HEK293 (cell line): ENCODE data around the gene KIAA1328.

Experiments used
- CTCF ChIA-PET: fragments of 350-600 bp; formaldehyde crosslinking; extraction: SDS; loops from one replicate; lab custom pipeline; 2021; ENCODE audit warnings: antibody characterized with exemption; lab: Yijun Ruan, JAX
- POLR2A ChIA-PET: fragments of 300-600 bp; formaldehyde crosslinking; extraction: SDS; loops from one replicate; lab custom pipeline; 2020; ENCODE audit warnings: antibody characterized with exemption, inconsistent platforms; lab: Yijun Ruan, JAX
- H3K27ac ChIP-seq: fragments of 200-500 bp; sonication (Bioruptor generic); 2 replicates; pipeline ENCODE4 v1.5.1; 2014; ENCODE audit warnings: low read depth, low read length, control low read depth, inconsistent platforms; ENCODE audit errors: extremely low read depth
- H3K36me3 ChIP-seq, 2 experiments: fragments of 200-500 bp in 1 of 2; sonication (Bioruptor generic) in 1 of 2; 1 replicate in 1 of 2; 2 replicates in 1 of 2; pipeline ENCODE4 v1.5.1; 2014 to 2017; ENCODE audit warnings: inconsistent platforms in 2 of 2, low read length in 2 of 2; ENCODE audit not compliant: control insufficient read depth in 2 of 2, insufficient read depth in 1 of 2
- H3K4me1 ChIP-seq: fragments of 200-500 bp; sonication (Bioruptor generic); 2 replicates; pipeline ENCODE4 v1.5.1; 2014; ENCODE audit warnings: mild to moderate bottlenecking, low read length, inconsistent platforms; ENCODE audit not compliant: control insufficient read depth, insufficient read depth
- H3K4me3 ChIP-seq: 2 replicates; pipeline ENCODE4 v1.5.1; 2011; ENCODE audit warnings: low read depth, mild to moderate bottlenecking, control low read depth, low read length, moderate library complexity
- H3K9me3 ChIP-seq: fragments of 200-500 bp; sonication (Bioruptor generic); 2 replicates; pipeline ENCODE4 v1.5.1; 2014; ENCODE audit warnings: low read depth, low read length, inconsistent platforms; ENCODE audit not compliant: control insufficient read depth, insufficient read depth
- EGR2 ChIP-seq: fragments of 450-650 bp; formaldehyde crosslinking; IDR thresholded peaks from 2 replicates; pipeline ENCODE4 v1.5.1; 2016; ENCODE audit warnings: low read depth, missing biosample characterization, missing genetic modification characterization
- HOXD13 ChIP-seq: sonication (generic); formaldehyde crosslinking; IDR thresholded peaks from 2 replicates; pipeline ENCODE4 v1.8.0; 2022; ENCODE audit warnings: missing genetic modification reagents, borderline replicate concordance
- KLF1 ChIP-seq: fragments of 450-650 bp; formaldehyde crosslinking; IDR thresholded peaks from 2 replicates; pipeline ENCODE4 v1.5.1; 2016; ENCODE audit warnings: missing biosample characterization, missing genetic modification characterization
- SETDB1 ChIP-seq: IDR thresholded peaks from one replicate; pipeline ENCODE4 v1.6.1; 2017; ENCODE audit warnings: mild to moderate bottlenecking, low read length, moderate library complexity, mixed read lengths; ENCODE audit not compliant: insufficient read length
- SP2 ChIP-seq: fragments of 450-650 bp; formaldehyde crosslinking; IDR thresholded peaks from 2 replicates; pipeline ENCODE4 v1.5.1; 2016; ENCODE audit warnings: missing biosample characterization, missing genetic modification characterization
- ZBTB20 ChIP-seq: fragments of 450-650 bp; formaldehyde crosslinking; IDR thresholded peaks from 2 replicates; pipeline ENCODE4 v1.5.1; 2016; ENCODE audit warnings: missing biosample characterization, missing genetic modification characterization
- ZFHX2 ChIP-seq: fragments of 450-650 bp; formaldehyde crosslinking; conservative IDR thresholded peaks from 2 replicates; pipeline ENCODE4 v1.5.1; 2016; ENCODE audit warnings: missing biosample characterization, missing genetic modification characterization
- ZNF155 ChIP-seq: fragments of 450-650 bp; formaldehyde crosslinking; IDR thresholded peaks from 2 replicates; pipeline ENCODE4 v1.5.1; 2016; ENCODE audit warnings: missing biosample characterization, missing genetic modification characterization
- ZNF2 ChIP-seq: fragments of 450-650 bp; formaldehyde crosslinking; IDR thresholded peaks from 2 replicates; pipeline ENCODE4 v1.5.1; 2016; ENCODE audit warnings: missing biosample characterization, missing genetic modification characterization
- ZNF202 ChIP-seq: fragments of 450-650 bp; formaldehyde crosslinking; IDR thresholded peaks from 2 replicates; pipeline ENCODE4 v1.5.1; 2016; ENCODE audit warnings: missing biosample characterization, missing genetic modification characterization, borderline replicate concordance
- ZNF362 ChIP-seq: fragments of 450-650 bp; formaldehyde crosslinking; IDR thresholded peaks from 2 replicates; pipeline ENCODE4 v1.5.1; 2016; ENCODE audit warnings: missing biosample characterization, missing genetic modification characterization
- ZNF37A ChIP-seq: fragments of 450-650 bp; IDR thresholded peaks from 2 replicates; pipeline ENCODE4 v1.5.1; 2018; ENCODE audit warnings: missing biosample characterization, missing genetic modification characterization
- ZNF558 ChIP-seq: fragments of 450-650 bp; formaldehyde crosslinking; IDR thresholded peaks from 2 replicates; pipeline ENCODE4 v1.5.1; 2016; ENCODE audit warnings: missing biosample characterization, missing genetic modification characterization
- ZNF76 ChIP-seq: fragments of 450-650 bp; formaldehyde crosslinking; IDR thresholded peaks from 2 replicates; pipeline ENCODE4; 2016; ENCODE audit warnings: low read depth, missing biosample characterization, missing genetic modification characterization, borderline replicate concordance
- ZNF777 ChIP-seq: fragments of 450-650 bp; formaldehyde crosslinking; IDR thresholded peaks from 2 replicates; pipeline ENCODE4 v1.5.1; 2017; ENCODE audit warnings: missing biosample characterization, missing genetic modification characterization, borderline replicate concordance
- TF ChIP-seq, protein P1 (sequence below): fragments of 450-650 bp; formaldehyde crosslinking; IDR thresholded peaks from 2 replicates; pipeline ENCODE4 v1.5.1; 2016; ENCODE audit warnings: missing biosample characterization, missing genetic modification characterization

Gene KIAA1328

GRCh38 chr18:37274309-37275236, 445.6 kb downstream of the KIAA1328 start:
- no peak overlapping the region for H3K4me3 ChIP-seq
- no peaks in the 10 kb centered on the region for H3K9me3 ChIP-seq
- TF ChIP-seq ZNF155 (tag by site-specific recombination) (no peak), ZBTB20 (no peak)
- ChIA-PET CTCF (no interaction called here), POLR2A (no interaction called here)
- H3K4me1 ChIP-seq = no peaks in the 10 kb centered on the region
- no peak overlapping the region for H3K27ac ChIP-seq
- H3K36me3 ChIP-seq = no peaks in the 10 kb centered on the region

GRCh38 chr18:37275237-37275741, 446.4 kb downstream of the KIAA1328 start:
- CTCF ChIA-PET = no interaction called here
- H3K27ac ChIP-seq = no peak overlapping the region
- no peaks in the 10 kb centered on the region for H3K4me1 ChIP-seq
- POLR2A ChIA-PET = interaction anchor here (0.7 kb wide), 1 partner anchor 242 kb away, joined by 3 read pairs; no protein-coding TSS in a partner anchor
- no peaks in the 10 kb centered on the region for H3K9me3 ChIP-seq
- H3K36me3 ChIP-seq = no peaks in the 10 kb centered on the region
- TF ChIP-seq SETDB1 (no peak), KLF1 (no peak), SP2 (no peak), ZNF202 (tag by site-specific recombination) (no peak), HOXD13 (CRISPR knock-in tag) (no peak), ZNF777 (tag by site-specific recombination) (no peak), ZNF558 (tag by site-specific recombination) (no peak), ZNF76 (tag by site-specific recombination) (no peak)
- no peak overlapping the region for H3K4me3 ChIP-seq

DNA sequence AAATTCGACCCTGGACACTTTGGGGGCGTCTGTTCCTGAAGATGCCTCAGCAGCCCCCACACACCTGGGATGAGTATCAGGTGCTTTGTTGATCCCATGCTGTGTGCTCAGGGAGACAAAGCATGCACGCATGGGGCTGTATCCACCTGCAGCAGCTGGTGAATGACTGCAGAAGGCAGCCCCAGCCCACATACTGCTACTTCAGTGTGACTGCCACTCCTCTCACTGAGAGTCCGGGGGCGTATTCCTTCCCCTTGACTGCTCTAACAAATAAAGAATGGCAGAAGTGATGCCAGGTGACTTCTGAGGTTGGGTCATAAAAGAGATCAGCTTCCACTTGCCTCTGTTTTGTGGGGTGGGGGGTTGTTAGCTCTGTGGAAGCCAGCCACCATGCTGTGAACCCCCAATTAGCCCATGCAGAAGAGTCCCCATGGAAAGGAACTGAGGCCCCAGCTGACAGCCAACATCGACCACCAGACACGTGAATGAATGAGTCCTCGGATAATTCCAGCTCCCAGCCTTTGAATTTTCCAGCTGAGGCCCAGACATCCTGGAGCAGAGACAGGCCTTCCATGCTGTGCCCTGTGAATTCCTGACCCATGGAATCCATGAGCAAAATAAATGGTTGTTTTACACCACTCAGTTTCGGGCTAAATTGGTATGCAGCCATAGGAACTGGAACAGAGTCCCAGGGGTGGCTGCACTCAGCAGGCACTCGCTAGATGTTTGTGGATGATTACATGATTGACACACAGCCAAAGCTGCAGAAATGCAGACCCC, 447.4 kb downstream of the KIAA1328 start:
- no peaks in the 10 kb centered on the region for H3K36me3 ChIP-seq
- ChIA-PET POLR2A (no interaction called here), CTCF (interaction anchor here (2.3 kb wide), 1 partner anchor 19 kb away, joined by 6 read pairs; no protein-coding TSS in a partner anchor)
- H3K4me3 ChIP-seq = no peak overlapping the region
- H3K9me3 ChIP-seq = no peaks in the 10 kb centered on the region
- TF ChIP-seq ZFHX2 (tag by site-specific recombination) (peak; percentile 42), ZNF2 (tag by site-specific recombination) (no peak), ZNF362 (tag by site-specific recombination) (no peak), ZNF37A (no peak), EGR2 (0 out of 2 replicates have a peak, but pooled peaks have one; percentile 14)
- TF ChIP-seq, protein P1, sequence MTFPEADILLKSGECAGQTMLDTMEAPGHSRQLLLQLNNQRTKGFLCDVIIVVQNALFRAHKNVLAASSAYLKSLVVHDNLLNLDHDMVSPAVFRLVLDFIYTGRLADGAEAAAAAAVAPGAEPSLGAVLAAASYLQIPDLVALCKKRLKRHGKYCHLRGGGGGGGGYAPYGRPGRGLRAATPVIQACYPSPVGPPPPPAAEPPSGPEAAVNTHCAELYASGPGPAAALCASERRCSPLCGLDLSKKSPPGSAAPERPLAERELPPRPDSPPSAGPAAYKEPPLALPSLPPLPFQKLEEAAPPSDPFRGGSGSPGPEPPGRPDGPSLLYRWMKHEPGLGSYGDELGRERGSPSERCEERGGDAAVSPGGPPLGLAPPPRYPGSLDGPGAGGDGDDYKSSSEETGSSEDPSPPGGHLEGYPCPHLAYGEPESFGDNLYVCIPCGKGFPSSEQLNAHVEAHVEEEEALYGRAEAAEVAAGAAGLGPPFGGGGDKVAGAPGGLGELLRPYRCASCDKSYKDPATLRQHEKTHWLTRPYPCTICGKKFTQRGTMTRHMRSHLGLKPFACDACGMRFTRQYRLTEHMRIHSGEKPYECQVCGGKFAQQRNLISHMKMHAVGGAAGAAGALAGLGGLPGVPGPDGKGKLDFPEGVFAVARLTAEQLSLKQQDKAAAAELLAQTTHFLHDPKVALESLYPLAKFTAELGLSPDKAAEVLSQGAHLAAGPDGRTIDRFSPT (tag by site-specific recombination) = no peak
- H3K4me1 ChIP-seq = no peaks in the 10 kb centered on the region
- H3K27ac ChIP-seq = no peak overlapping the region
